HG03378 (cell line): Measurements from ENCODE around the gene FUOM.

Experiments
- ATAC-seq: cut with Tn5 transposase; IDR thresholded peaks from one replicate; pipeline ENCODE4 v1.9.1; 2021; ENCODE audit warnings: mild to moderate bottlenecking, moderate library complexity; ENCODE audit not compliant: unreplicated experiment

The FUOM gene

DNA sequence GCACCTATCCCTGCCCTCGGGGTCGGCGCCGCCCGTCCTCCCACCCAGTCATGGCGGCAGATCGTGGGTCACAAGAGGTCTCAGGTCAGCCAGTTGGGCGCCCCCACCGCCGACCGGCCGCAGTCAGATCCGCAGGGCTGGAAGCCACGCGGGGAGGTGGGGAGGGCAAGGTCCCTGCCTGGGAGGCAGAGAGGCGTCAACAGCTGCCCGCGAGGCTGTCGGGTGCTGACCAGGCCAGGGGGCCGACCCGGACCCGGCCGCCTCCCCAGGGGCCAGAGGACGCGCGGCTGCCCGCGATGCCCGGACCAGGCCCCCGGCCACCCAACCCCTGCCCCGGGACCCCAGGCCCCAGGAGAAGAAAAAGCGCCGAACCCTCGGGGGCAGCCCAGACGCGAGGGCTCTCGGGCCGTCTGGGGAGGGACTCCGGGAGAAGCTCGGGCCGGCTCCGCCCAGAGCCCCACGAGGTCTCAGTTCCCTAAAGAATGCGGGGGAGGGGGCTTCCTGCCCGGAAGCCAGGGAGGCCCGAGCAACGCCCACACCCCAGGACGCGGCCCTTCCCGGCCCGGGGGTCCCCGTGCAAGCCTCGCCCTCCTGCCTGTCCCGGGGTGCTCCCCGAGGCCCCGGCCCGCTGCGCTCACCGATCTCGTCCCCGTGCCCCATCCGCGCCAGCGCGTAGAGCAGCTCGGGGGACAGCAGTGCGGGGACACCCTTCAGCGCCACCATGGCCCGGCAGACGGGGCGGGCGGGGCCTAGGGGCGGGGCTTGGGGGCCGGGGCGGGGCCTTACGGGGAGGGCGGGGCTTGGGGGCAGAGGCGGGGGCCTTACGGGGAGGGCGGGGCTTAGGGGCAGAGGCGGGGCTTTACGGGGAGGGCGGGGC, at the start of gene FUOM:
Gene FUOM (minus strand): TSS at position 735 of the 877 bp plus-strand sequence. CDS start 12 bp downstream, at position 723.
- ATAC-seq: peak; percentile 51

DNA sequence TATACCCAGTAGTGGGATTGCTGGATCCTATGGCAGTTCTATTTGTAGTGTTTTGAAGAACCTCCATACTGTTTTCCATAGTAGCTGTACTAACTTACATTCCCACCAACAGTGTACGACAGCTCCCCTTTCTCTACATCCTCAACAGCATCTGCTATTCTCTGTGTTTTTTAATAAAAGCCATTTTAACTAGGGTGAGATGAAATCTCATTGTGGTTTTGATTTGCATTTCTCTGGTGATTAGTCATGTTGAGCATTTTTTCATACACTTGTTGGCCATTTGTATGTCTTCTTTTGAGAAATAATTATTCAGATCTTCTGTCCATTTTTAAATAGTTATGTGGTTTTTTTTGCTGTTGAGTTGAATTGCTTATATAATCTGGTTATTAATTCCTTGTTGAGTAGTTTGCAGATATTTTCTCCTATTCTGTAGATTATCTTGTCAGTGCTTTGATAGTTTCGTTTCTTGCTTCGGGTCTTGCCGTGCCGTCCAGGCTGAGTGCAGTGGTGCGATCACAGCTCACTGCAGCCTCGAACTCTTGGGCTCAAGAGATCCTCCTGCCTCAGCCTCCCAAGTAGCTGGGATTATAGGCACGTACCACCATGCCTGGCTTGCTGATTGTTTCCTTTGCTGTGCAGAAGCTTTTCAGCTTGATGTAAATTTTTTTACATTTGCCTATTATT, 48.2 kb upstream of the FUOM start:
- peak; percentile 49 for ATAC-seq

- ATAC-seq: no peak
Observed at GRCh38 chr10:133405272-133405671, 47.5 kb upstream of the FUOM start.

DNA sequence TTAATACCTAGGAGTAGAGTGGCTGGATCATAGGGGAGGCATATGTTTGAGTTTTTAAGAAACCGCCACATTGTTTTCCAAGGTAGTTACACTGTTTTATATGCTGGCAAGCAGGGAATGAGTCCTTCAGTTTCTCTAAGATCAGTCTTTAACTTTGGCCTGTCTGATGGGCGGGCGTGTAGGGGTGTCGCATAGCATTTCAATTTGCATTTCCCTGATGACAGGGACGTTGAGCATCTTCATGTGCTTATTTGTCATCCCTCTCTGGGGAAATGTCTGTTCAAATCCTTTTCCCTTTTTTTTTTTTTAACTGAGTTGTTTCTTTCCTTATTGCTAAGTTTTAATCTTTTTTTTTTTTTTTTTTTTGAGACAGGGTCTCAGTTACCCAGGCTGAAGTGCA, 46.0 kb upstream of the FUOM start:
- ATAC-seq: no peak

DNA sequence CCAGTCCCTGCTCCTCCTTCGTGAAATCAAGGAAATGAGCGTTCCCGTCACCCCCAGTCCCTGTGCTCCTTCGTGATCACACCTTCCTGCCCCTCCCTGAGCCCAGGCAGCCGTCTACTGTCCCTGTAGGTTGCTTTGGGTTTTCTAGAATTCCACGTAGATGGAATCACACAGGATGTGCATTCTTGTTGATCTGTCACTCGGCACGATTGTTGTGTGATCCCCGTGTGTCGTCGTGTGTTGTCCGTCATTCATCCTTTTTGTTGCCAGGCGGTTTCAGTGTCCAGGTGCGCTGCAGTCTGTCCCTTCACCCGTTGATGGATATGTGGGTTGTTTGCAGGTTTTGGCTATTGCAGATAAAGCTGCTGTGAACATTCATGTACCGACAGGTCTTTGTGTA, 45.5 kb upstream of the FUOM start:
- no peak for ATAC-seq

DNA sequence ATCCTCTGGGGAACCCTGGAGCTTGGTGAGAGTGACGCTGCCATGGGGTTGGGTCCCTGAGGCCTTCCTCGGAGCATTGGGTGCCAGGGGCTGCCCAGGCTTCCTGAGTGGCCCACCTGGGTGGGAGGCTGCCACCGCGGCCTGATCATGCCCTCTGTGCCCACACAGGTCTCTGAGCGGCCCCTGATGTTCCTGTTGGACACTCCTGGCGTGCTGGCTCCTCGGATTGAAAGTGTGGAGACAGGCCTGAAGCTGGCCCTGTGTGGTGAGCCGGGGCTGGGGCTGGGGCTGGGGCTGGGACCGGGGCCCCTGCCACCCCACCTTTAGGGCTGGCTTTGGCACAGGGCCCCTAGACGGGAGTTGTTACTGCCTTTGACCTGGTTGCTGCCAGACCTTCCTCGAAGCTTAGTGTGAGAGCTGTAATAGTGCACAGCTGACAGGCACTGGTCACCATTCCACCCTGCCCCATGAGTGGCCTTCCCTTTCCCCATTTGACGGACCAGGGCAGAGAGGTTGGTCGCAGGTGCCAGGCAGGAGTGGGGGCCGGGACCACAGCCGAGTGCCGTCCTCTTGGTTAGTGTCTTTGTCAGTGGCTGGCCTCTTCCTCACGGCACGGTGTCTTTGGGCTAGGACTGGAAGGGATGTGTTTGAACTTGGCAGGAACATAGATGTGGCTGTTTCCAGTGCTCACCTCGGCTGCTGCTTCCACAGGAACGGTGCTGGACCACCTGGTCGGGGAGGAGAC, 44.3 kb upstream of the FUOM start:
- no peak for ATAC-seq

DNA sequence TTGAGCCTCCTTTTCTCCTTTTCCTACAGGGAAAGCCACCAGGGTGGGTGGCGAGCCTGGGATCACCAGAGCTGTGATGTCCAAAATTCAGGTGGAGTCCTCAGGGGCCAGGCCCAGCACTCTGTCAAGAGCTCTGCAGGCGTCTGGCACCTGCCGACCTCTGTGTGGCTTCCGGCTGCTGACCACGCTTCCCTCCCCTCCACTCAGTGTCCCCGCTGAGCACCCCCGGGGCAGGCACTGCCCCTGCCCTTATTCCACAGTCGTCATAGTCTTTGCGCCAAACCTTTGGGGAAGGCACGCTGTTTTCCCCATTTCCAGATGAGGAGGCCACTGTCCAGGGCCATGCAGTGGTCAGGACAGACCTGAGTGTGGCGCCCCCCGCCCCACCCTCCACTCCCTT, 43.7 kb upstream of the FUOM start:
- ATAC-seq: no peak

DNA sequence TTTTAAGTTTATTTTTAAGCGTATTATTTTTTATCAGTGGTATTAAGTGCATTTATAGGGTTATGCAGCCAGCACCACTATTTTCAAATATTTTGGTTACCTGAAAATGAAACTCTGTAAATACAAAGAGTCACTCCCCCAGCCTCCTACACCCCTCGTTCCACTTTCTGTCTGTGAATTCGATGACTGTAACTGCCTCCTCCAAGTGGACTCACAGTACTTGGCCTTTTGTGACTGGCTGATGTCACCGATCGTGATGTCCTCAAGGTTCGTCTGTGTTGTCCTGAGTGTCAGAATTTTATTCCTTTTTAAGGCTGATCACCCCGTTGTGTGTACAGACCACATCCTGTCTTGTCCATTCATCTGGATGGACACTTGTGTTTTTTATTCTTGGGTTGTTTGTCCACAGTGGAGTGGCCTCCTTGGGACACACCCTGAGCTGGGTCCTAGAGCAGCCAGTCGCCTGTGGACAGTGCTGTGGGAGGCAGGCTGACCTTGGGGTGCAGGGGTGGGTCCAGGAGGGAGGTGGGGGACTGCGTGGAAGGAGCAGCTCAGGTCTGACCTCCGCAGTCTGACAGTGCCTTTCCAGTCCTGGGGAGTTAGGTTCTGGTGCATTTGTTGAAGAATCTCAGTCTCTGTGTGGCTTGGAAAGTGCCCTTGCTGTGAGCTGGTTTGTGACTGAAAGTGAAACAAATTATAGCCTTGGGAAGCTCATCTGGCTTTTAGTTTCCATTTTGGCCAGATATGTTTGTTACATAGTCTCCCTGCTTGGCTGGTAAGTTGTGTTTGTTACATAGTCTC, 43.0 kb upstream of the FUOM start:
- peak; percentile 58 for ATAC-seq

DNA sequence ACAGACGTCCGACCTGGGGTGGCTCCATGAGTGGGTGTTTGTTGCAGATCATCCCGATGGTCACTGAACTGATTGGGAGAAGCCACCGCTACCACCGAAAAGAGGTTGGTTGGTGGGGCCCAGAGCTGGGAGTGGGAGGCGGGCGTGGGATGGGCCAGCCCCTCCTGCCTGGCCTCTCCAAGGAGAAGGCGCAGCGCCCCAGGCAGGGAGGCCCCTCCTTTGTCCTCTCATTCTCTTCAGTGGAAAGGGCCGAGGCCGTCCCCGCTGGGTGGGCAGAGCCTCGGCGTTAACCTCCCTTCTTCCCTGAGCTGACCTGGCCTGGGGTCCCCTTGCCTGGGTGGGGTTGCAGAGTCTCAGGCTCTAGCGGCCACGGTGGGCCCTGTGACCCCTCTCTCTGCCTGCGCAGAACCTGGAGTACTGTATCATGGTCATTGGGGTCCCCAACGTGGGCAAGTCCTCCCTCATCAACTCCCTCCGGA, 41.3 kb upstream of the FUOM start:
- ATAC-seq: no peak

GRCh38 chr10:133397938-133398337, 40.1 kb upstream of the FUOM start:
- ATAC-seq: no peak

- no peak for ATAC-seq
Observed at GRCh38 chr10:133396035-133396624, 38.3 kb upstream of the FUOM start.

DNA sequence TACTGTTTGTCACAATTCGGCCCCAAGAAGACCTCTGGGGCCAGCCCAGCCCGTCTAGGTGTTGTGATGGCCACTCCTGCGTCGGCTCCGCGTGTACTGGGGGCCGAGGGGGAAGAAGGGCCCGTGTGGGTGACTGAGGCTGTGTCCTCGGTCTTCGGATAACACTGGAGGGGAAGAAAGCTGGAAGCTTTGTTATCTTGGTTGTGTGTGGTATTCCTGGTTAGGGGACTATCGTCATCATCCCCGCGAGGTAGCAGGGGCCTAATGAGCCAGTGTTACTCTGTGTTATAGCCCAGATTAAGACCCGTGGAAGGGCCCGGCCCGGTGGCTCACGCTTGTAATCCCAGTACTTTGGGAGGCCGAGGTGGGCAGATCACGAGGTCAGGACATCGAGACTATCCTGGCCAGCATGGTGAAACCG, 37.0 kb upstream of the FUOM start:
- no peak for ATAC-seq

GRCh38 chr10:133394064-133394663, 36.3 kb upstream of the FUOM start, which contains the start of gene MTG1:
Gene MTG1 (plus strand): TSS chr10:133394157. CDS start chr10:133394221, 64 bp downstream.
- peak; percentile 44 for ATAC-seq

GRCh38 chr10:133393401-133394063, 35.7 kb upstream of the FUOM start:
- no peak for ATAC-seq

- ATAC-seq: no peak
Observed at GRCh38 chr10:133391761-133392518, 34.1 kb upstream of the FUOM start.

GRCh38 chr10:133391249-133391635, 33.4 kb upstream of the FUOM start:
- no peak for ATAC-seq

DNA sequence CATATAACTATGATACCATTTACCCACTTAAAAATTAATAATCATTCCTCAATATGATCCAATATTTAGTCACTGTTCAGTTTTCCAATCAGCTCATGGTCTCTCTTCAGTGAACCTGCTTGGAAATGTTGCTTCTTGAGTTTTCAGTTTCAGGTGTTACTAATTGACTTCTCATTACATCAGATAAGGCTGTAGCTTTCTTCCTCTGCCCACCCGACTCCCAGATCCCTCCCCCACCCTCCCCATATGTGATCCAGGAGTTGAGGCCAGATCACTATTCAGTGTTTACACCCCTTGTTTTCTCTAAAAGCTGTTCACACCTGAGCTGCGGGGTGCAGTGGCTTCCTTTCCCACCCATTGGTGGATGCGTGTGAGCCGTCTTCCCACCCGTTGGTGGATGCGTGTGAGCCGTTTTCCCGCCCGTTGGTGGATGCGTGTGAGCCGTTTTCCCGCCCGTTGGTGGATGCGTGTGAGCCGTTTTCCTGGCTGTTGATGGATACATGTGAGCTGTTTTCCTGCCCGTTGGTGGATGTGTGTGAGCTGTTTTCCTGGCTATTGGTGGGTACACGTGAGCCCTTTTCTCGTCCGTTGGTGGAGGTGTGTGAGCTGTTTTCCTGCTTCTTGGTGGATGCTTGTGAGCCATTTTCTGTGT, 32.9 kb upstream of the FUOM start:
- no peak for ATAC-seq
